Measurements from ENCODE around the gene PTTG2.
"Not testable (repeated sequence)": the region's sequence is repeated elsewhere in the genome, so short reads cannot be mapped to it uniquely, and the experiment has no call there.

The PTTG2 gene

GRCh38 chr4:37960098-37960497 lies at the start of gene PTTG2:
Gene PTTG2, plus strand, starts transcription at chr4:37960398. Its CDS starts 37 bp downstream, at chr4:37960435.
- no peak for DNase-seq

GRCh38 chr4:37914539-37914938 lies 45.7 kb upstream of the PTTG2 start:
- DNase-seq: no peak

- DNase-seq: no peak
These were observed 42.8 kb upstream of the PTTG2 start for GRCh38 chr4:37917388-37917787.

GRCh38 chr4:37918653-37919052 lies 41.5 kb upstream of the PTTG2 start:
- no peak for DNase-seq

- DNase-seq: no peak
These were observed 37.9 kb upstream of the PTTG2 start for GRCh38 chr4:37922328-37922727.

GRCh38 chr4:37923089-37923488 lies 37.1 kb upstream of the PTTG2 start:
- not testable (repeated sequence) for DNase-seq

GRCh38 chr4:37924946-37925345 lies 35.3 kb upstream of the PTTG2 start:
- no peak for DNase-seq

- DNase-seq: no peak
These were observed 32.8 kb upstream of the PTTG2 start for GRCh38 chr4:37927434-37927833.

- DNase-seq: no peak
These were observed 31.5 kb upstream of the PTTG2 start for GRCh38 chr4:37928426-37929416.

GRCh38 chr4:37934096-37934495 lies 26.1 kb upstream of the PTTG2 start:
- no peak for DNase-seq

- DNase-seq: no peak
These were observed 25.6 kb upstream of the PTTG2 start for GRCh38 chr4:37934609-37935008.

GRCh38 chr4:37935026-37935425 lies 25.2 kb upstream of the PTTG2 start:
- no peak for DNase-seq

GRCh38 chr4:37936889-37937498 lies 23.2 kb upstream of the PTTG2 start:
- DNase-seq: no peak

- DNase-seq: no peak
These were observed 22.0 kb upstream of the PTTG2 start for GRCh38 chr4:37938208-37938607.

- no peak for DNase-seq
These were observed 13.6 kb upstream of the PTTG2 start for GRCh38 chr4:37946503-37947179.

GRCh38 chr4:37948542-37948941 lies 11.7 kb upstream of the PTTG2 start:
- no peak for DNase-seq

GRCh38 chr4:37949636-37950426 lies 10.4 kb upstream of the PTTG2 start:
- no peak for DNase-seq

GRCh38 chr4:37951461-37952352 lies 8.5 kb upstream of the PTTG2 start:
- DNase-seq: no peak

- no peak for DNase-seq
These were observed 7.0 kb upstream of the PTTG2 start for GRCh38 chr4:37953156-37953555.

- peak; percentile 49 for DNase-seq
These were observed 6.4 kb upstream of the PTTG2 start for GRCh38 chr4:37953620-37954293.

- no peak for DNase-seq
These were observed 3.3 kb upstream of the PTTG2 start for GRCh38 chr4:37956941-37957340.
